Peyer's patch (tissue), 4 donors: ENCODE results near the gene TMEM119.
"Not testable (repeated sequence)": the region's sequence is repeated elsewhere in the genome, so short reads cannot be mapped to it uniquely, and the experiment has no call there.

Experiments used
- CTCF ChIP-seq, 6 experiments: fragments of 450-650 bp in 4 of 6; fragments of 200-600 bp in 2 of 6; sonication (generic) in 1 of 6; IDR thresholded peaks; one replicate each; pipeline ENCODE4 v1.5.1; 2017 to 2019; ENCODE audit warnings: antibody characterized with exemption in 6 of 6, mild to moderate bottlenecking in 3 of 6, moderate library complexity in 1 of 6
- POLR2A ChIP-seq, 2 donors: fragments of 450-650 bp; IDR thresholded peaks; one replicate each; pipeline ENCODE4 v1.5.1; 2017; ENCODE audit warnings: antibody characterized with exemption in 2 of 2, mild to moderate bottlenecking in 2 of 2, moderate library complexity in 2 of 2

GRCh38 chr12:108574276-108574675, 23.6 kb downstream of the TMEM119 start:
- not testable (repeated sequence) for TF ChIP-seq POLR2A, CTCF (IDR thresholded peaks at IDR 0.05)
